ENCODE results near the gene NBAS.

NBAS gene

GRCh38 chr2:15145046-15145817, 415.9 kb downstream of the NBAS start:
- TF ChIP-seq, protein P1, sequence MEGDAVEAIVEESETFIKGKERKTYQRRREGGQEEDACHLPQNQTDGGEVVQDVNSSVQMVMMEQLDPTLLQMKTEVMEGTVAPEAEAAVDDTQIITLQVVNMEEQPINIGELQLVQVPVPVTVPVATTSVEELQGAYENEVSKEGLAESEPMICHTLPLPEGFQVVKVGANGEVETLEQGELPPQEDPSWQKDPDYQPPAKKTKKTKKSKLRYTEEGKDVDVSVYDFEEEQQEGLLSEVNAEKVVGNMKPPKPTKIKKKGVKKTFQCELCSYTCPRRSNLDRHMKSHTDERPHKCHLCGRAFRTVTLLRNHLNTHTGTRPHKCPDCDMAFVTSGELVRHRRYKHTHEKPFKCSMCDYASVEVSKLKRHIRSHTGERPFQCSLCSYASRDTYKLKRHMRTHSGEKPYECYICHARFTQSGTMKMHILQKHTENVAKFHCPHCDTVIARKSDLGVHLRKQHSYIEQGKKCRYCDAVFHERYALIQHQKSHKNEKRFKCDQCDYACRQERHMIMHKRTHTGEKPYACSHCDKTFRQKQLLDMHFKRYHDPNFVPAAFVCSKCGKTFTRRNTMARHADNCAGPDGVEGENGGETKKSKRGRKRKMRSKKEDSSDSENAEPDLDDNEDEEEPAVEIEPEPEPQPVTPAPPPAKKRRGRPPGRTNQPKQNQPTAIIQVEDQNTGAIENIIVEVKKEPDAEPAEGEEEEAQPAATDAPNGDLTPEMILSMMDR (IDR thresholded peaks at IDR 0.05; ENCODE audit: control insufficient read depth, insufficient read depth, low read depth, low read length, missing control alignments), result no peak
- DNase-seq (ENCODE audit: low read depth), result no peak
- no peak overlapping the region for H3K4me3 ChIP-seq (ENCODE audit: control insufficient read depth, low read depth, low read length)

DNA sequence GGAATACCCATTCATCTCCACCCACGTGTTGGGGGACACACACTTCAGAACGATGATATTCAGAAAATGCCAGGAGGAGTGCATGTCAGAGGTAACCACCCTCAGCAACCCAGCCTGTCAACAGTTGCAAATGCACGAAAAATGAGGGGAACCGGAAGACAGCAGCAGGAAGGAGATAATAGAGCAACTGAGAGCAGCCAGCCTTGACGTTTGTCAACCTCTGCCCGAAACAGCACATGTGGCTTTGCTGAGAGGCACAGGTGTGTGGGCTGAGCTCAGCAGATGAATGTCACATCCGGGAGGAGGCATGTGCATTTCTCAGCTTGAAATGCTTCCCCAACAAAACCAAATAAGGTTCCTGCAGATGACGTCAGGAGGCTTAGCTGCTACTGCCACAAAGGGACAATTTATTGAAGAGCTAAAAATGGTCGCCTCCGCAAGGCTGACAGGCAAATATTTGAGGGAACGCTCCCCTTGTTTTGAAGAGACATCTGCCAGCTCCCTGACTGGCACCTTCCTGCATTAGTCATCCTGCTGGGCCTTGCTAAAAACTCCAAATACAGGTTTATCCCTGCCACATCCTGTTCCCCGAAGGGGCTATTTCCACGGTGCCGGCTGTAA, 419.0 kb downstream of the NBAS start:
- no peak for DNase-seq (ENCODE audit: low read depth)

GRCh38 chr2:15141211-15141610, 419.9 kb downstream of the NBAS start:
- TF ChIP-seq, protein P1 (IDR thresholded peaks at IDR 0.05; ENCODE audit: control insufficient read depth, insufficient read depth, low read depth, low read length, missing control alignments), result no peak
- no peak overlapping the region for H3K4me3 ChIP-seq (ENCODE audit: control insufficient read depth, low read depth, low read length)
- no peak for DNase-seq (ENCODE audit: low read depth)

More for the DNA sequence above, 419.0 kb downstream of the NBAS start:
- TF ChIP-seq, protein P1 (IDR thresholded peaks at IDR 0.05; ENCODE audit: control insufficient read depth, insufficient read depth, low read depth, low read length, missing control alignments), result no peak
- H3K4me3 ChIP-seq (ENCODE audit: control insufficient read depth, low read depth, low read length), result no peak overlapping the region

- TF ChIP-seq, protein P1 (IDR thresholded peaks at IDR 0.05; ENCODE audit: control insufficient read depth, insufficient read depth, low read depth, low read length, missing control alignments), result no peak
- no peak overlapping the region for H3K4me3 ChIP-seq (ENCODE audit: control insufficient read depth, low read depth, low read length)
- no peak for DNase-seq (ENCODE audit: low read depth)
Measured at GRCh38 chr2:15136639-15137038, 424.5 kb downstream of the NBAS start.

DNA sequence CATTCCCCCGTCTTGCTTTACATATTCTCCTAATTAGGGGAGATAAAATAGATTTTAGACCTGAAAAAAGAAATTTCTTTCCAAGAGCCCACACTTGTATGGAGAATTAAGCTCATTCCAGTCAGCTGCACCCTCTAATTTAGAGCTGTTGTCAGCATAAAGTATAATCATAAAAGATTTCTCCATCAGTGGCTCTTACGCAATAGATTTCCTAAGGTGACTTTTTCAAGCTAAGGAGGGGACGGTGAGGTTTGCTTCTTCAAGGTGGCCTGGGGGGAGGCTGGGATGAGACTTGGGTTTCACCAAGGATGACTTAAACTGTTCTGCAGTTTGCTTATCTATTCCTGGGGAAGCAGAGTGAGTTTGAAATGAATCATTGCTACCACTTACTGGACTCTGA, 426.2 kb downstream of the NBAS start:
- TF ChIP-seq, protein P1 (IDR thresholded peaks at IDR 0.05; ENCODE audit: control insufficient read depth, insufficient read depth, low read depth, low read length, missing control alignments), result no peak
- no peak for DNase-seq (ENCODE audit: low read depth)
- no peak overlapping the region for H3K4me3 ChIP-seq (ENCODE audit: control insufficient read depth, low read depth, low read length)

GRCh38 chr2:15133461-15133860, 427.7 kb downstream of the NBAS start:
- no peak for DNase-seq (ENCODE audit: low read depth)
- TF ChIP-seq, protein P1 (IDR thresholded peaks at IDR 0.05; ENCODE audit: control insufficient read depth, insufficient read depth, low read depth, low read length, missing control alignments), result no peak
- no peak overlapping the region for H3K4me3 ChIP-seq (ENCODE audit: control insufficient read depth, low read depth, low read length)

Data from AG09309 (cell line).